Left ventricle myocardium superior (tissue), 1 donor: Measurements from ENCODE around the gene TMOD1. TPM values are rescaled to one million over a fixed set of nuclear protein-coding genes. Genes with fewer than 3 reads are reported as not detected.
A peak's percentile ranks its signal among the peaks of the same experiment; 100 is the strongest.
"Not testable (repeated sequence)": the region's sequence is repeated elsewhere in the genome, so short reads cannot be mapped to it uniquely, and the experiment has no call there.

Source experiments
- ATAC-seq: fragments of 200-7000 bp; cut with Tn5 transposase; one replicate; pipeline ENCODE4 v1.9.1; 2020; ENCODE audit warnings: mild to moderate bottlenecking, moderate library complexity
- DNase-seq: peaks from one replicate; pipeline ENCODE4 v3.0.0-alpha.2; 2020
- intact Hi-C: fragments of 100-400 bp; cut with micrococcal nuclease; formaldehyde crosslinking; loops from one replicate; pipeline ENCODE4 v1.11.0; 2022
- total RNA-seq: library from RNA; stranded (reverse); fragmentation: NEBNext Ultra II Directional; extraction: Animal tissue kit (Norgen Biotek cat#: 25700); gene quantifications from one replicate; pipeline ENCODE4 v1.2.1, GENCODE V29; 2021
- donor health status: DM: no; HTN: yes; CAD: no; lungs with severe emphysema.

TMOD1 gene
- total RNA-seq, 1 donor from 2014 or later: 205 TPM

DNA sequence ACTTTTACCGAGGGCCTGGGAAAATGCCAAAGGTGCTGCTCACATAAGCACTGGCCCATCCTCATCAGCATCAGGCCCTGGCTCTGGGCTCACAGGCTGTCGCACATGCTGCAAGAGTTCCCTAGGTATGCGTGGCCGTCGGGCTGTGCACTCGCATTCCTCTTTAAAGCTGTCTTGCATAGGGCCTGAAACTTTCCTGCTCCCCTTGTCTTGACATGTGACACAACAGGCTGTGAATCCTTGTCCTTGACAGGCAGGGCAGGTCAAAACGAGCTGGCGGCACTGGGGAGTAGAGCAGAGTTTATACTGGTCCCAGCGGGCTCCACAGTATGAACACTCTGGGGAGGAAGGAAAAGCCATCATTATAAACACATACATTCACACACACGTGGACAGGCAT is 101.0 kb downstream of the TMOD1 start:
- intact Hi-C loops: loop anchor here (5.0 kb wide), 1 partner anchor 130 kb away; no protein-coding TSS in a partner anchor
- ATAC-seq (peak; percentile 55), DNase-seq (peak; percentile 49)

DNA sequence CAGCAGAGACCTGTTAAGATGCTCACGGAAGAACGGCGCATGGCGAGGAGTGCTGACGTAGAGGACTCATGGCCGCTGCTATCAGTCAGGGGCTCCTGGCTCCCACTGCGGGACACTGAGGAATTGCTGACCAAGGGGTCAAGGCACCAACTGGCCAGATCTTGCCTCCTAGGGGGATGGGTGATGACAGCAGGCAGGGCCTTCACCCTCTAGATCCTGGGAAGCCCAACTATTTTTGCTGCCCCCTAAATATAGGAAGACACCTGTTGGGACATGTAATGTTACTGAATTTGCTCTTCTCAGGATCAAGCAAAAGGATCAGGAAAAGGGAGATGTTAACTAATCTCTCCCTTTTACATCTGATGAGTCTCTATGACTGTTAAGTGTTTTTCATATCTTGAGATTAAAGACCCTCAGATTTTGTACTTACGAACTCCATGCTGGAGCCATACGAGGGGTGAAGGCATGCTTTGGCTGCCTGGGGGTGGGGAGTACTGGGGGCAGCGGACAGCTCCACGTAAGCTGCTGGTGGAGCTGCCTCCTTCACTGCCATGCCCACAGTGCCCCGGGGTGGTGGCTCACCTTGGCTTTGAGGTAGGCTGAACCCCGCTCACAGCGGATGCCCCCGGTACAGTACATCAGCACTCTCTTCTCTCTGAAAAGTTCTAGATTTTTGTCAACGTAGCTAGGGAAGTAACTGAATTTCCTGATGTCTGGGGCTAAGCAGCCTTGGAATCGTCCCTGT is 103.6 kb downstream of the TMOD1 start:
- ATAC-seq (no peak), DNase-seq (no peak)
- intact Hi-C loops: loop anchor here (5.0 kb wide), 1 partner anchor 133 kb away; no protein-coding TSS in a partner anchor

DNA sequence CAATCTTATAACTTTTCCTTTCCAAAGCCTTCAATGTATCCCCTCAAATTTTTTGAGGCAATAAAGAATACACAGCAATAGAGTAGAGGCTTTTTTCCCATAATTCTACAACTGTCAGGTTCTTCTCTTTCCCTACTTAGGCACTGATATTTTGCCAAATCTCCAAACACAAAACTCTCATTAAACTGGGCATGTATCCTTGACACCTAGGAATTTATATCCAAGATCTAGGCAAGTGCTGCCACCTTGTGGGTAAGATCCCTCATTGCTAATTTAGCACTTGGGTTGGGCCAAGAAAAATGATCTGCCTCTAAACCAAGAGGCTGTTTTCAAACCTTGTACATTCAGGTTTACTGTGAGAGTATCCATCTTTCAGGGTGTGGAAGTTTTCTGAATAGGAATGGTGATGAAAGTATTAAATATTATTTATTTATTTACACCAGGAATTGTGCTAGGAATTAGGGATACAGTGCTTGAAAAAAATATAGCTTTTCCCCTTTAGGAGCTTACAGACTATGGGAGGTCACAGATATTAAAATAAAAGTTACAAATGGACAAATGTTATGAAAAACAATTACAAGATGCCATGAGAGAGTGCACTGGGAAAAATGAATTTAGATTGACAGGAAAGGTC is 114.1 kb downstream of the TMOD1 start:
- peak; percentile 75 for ATAC-seq
- intact Hi-C loops: loop anchor here (5.0 kb wide), 1 partner anchor 148 kb away; no protein-coding TSS in a partner anchor
- DNase-seq: no peak

DNA sequence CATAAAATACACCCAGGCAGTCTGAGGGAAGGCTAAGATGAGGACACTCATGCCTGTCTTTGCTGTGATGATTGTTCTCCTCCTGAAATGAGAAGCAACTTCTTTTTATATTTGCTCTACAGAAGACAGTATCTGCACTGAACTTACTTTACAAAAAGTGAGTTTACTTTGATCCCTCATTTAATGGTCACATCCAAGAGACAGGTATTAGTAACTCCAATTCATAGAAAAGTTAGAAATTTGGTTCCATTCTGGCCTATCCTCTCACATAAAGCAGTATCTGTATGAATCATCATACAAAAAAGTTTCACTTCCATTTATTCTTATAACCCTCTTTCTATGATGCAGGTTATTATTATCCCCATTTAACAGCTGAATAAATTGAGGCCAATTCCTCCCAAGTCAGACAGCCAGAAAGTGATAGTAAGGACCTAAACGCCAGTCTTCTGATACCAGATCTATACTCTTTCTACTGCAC is 116.5 kb downstream of the TMOD1 start:
- intact Hi-C loops: loop anchor here (5.0 kb wide), 1 partner anchor 151 kb away; no protein-coding TSS in a partner anchor
- ATAC-seq (no peak), DNase-seq (no peak)

DNA sequence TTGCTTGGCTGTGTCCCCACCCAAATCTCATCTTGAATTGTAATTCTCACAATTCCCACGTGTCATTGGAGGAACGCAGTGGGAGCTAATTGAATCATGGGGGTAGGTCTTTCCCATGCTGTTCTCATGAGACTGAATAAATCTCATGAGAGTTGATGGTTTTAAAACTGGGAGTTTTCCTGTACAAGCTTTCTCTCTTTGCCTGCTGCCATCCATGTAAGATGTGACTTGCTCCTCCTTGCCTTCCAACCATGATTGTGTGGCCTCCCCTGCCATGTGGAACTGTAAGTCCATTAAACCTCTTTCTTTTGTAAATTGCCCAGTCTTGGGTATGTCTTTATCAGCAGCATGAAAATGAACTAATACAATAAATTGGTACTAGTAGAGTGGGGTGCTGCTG is 118.6 kb downstream of the TMOD1 start:
- DNase-seq, intact Hi-C loops, ATAC-seq: not testable (repeated sequence)

DNA sequence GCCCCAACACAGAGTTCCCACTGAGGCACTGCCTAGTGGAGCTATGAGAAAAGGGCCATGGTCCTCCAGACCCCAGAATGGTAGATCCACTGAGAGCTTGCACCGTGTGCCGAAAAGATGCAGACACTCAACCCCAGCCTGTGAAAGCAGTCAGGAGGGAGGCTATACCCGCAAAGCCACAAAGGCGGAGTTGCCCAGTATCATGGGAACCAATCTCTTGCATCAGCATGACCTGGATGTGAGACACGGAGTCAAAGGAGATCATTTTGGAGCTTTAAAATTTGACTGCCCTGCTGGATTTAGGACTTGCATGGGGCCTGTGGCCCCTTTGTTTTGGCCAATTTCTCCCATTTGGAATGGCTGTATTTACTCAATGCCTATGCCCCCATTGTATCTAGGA is 121.0 kb downstream of the TMOD1 start:
- intact Hi-C loops: not testable (repeated sequence)

DNA sequence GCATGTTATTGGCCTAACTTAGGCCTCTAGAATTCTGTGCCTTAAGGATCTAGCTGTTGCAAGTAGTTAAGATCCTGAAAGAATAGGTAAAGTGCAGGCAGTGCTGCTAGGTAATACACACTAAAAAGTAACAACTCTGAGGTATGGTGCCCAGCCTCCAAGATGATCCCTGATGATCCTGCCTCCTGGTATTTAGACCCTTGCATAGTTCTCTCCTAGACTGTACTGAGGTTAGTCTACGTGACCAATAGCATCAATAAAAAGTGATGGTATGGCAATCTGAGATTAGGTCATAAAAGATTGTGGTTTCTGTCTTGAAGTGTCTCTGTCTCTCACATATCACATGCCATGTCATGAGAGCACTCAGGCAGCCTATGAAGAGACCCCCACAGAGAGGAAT is 122.5 kb downstream of the TMOD1 start:
- DNase-seq (no peak), ATAC-seq (no peak)
- intact Hi-C loops: no loop called here

More for the DNA sequence above, 121.0 kb downstream of the TMOD1 start:
- not testable (repeated sequence) for ATAC-seq, DNase-seq

DNA sequence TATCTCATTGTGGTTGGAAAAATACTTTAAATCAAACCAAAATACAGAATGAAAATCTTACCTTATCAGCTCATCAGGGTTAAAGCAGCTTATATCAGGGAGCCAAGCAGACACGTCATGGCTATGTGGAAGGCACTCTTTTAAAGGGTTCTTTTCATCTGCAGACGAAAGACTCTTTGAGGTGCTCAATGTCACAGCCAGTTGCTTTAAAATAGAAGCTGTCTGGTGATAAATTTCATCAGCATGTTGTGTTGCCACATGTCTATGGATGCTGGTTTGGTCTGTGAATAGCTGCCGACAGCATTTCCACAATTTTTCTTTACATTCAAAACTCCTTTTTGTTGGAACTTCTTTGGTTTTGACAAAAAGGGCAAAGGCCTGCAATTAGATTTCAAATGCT is 124.2 kb downstream of the TMOD1 start:
- ATAC-seq: peak; percentile 77
- intact Hi-C loops: no loop called here
- no peak for DNase-seq

DNA sequence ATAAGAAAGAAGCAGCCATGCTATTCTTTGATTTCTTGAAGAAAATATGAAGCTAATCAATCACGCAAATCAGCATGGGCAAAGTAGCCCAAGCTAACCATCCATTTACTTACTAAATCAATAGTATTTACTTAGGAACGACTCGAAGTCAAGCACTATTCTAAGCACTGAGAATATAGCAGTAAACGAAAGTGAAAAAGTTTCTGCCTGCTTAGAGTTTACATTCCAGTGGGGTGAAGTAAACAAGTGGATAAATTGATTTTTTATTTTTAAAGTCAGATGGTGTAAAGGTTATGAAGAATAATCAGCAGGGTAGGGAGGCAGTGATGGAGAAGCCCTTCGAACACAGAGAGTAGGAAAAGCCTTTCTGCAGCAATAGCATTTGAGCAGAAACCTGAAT is 126.2 kb downstream of the TMOD1 start:
- intact Hi-C loops: no loop called here
- ATAC-seq (no peak), DNase-seq (no peak)

DNA sequence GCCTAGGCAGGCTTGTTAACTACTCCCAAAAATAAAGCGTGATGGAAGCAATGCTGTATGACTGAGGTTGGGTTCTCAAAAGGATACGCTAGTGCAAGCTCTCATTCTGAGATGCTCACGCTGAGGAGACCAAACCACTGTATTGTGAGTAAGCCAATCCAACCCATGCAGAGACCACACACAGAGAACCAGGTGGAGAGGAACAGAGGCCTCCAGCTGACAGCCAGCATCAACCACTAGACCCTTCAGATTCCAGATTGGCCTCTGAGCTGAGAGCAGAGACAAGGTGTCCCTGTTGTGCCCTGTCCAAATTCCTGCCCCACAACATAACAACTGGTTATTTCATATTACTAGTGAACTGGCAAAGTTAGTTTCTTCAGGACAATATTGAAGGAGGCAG is 127.2 kb downstream of the TMOD1 start:
- intact Hi-C loops: no loop called here
- ATAC-seq: no peak
- DNase-seq: no peak

DNA sequence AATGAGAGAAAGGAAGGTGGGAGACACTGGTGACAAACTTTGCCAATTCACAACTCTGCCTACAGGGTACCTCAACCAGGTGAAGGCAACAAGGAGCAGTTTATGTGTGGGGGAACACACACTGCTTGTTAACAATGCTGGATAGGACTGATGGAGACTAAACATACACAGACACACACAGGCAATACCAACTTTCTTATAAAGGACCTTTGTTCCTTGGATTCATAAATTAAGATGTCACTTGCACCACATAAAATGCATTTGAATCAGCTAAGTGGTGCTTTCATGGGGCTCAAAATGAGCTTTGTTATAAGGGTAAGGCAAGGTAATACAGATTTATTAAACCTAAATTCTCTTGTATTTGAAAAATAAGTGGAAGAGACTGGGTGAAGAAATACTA is 127.7 kb downstream of the TMOD1 start:
- DNase-seq (no peak), ATAC-seq (no peak)
- intact Hi-C loops: no loop called here

DNA sequence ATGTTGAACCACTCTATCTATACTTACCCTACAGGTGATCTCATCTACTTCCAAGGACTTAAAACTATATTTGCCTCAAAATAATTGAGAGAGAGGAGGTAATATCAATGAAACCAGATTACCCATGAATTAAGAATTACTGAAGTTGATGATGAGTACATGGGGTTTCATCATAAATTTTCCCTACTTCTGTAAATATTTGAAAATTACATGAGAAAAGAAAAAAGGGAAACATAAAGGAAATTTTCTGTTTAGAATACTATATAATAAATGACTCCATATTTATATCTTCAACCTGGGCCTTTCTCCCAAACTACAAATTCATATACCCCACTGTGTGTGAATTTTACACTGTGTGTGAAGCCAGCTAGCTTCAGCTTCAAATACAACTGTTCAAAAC is 129.1 kb downstream of the TMOD1 start:
- no peak for ATAC-seq
- DNase-seq: no peak
- intact Hi-C loops: loop anchor here (10.0 kb wide), 1 partner anchor 64 kb away; the partner anchor contains the start of gene XPA

DNA sequence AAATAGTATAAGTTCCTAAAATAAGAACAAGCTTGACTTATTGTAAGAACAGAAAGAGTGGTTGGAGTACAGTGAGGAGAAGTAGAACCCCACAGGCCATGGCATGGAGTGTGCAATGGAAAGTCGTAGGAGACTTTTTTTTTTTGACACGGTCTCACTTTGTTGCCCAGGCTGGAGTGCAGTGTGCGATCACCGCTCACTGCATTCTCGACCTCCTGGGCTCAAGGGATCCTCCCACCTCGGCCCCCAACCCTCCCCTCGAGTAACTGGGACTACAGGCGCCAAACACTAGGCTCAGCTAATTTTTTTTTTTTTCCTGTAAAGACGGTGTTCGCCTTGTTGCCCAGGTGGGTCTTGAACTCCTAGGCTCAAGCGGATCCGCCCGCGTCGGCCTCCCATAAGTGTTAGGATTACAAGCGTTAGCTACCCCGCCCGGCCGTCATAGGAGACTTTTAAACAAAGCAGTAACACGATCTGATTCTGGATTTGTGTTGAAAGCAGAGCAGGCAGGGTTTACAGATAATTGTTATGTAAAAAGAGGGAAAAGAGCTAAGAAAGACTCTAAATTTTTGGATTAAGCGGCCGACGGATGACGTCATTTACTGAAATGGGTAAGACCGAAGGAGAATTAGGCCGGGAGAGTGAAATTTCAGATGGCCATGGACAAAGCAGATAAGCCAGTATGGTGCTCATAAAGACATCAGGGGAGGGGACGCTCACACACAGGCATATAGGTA is 130.9 kb downstream of the TMOD1 start:
- ATAC-seq (peak; percentile 15), DNase-seq (peak; percentile 69)
- intact Hi-C loops: loop anchor here (10.0 kb wide), 1 partner anchor 62 kb away; the partner anchor contains the start of gene XPA

DNA sequence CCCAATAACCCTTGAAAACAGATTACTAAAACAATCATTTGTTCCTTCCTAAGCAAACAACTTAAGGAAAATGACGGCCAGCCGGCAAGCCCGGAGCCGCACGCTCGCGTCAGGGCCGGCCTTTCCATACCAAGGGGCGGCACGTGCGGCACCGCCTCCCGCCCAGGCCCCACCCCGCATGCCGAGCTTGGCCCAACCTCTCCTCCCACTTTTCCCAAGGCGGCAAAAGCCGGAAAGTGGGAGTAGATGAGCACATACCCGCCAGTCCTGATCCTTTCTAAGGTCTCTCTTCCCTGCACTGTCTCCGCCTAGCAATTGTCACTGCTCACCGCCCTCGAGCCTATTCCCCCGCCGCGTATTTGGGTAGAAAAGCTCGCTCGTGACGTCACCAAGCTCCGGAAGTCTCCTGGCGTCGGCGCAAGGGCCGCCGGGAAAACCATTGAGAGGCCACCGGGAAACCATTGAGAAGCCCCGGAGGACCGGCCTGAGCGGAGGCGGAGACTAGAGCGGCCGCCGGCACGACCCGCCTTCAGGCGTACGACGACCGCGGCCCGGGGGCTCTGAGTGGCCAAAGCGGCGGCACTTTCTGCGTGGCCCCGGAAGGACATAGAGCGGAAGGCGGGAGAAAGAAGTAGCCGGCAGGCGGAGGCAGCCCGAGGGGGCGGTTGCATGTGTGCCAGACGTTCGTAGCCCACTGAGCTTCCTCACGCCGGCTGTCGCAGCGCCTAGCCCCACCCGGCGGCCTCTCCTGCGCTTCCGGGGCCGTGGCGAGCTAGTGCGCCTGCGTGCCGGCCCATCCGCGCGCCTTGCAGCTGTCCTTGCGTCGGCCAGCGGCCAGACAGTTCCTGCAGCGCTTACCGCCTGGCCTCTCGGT is 131.8 kb downstream of the TMOD1 start, which contains the start of the genes NCBP1 and TSTD2:
NCBP1 (plus strand) TSS at position 837 of the 874 bp plus-strand sequence. CDS start 61 bp downstream, outside the sequence.
TSTD2 (minus strand) TSS at position 384 of the 874 bp plus-strand sequence. CDS start 5,806 bp downstream, outside the sequence.
- DNase-seq (peak; percentile 99), ATAC-seq (peak; percentile 93)
- intact Hi-C loops: loop anchor here (10.0 kb wide), 1 partner anchor 62 kb away; the partner anchor contains the start of gene XPA

DNA sequence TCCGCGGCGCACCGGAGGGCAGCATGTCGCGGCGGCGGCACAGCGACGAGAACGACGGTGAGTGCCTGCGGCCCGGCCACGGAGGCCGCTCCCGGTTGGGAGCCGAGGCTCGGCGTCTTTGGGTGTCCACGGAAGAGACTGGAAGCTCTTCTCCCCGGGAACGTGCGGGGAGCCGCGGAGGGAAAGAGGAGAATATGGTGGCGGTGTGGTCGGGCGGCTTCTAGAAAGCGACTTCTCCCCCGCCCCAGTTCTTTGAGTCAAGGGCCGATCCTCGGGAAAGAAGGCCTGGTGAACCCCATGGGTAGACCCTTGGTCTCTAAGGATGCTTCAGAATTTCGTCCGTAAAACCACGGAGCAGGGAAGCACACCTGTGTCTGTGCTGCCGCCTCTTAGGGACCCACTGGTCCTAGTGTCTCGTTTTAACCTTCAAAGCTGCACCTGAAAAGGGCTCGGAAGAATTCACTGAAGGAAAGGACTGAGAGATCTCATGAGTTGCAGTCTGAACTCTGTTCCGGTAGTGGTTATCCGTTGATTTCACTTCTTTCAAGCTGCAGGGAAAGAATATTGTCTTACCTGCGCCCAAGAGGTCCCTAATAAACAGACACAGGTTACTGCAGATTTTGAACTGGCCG is 132.5 kb downstream of the TMOD1 start:
- ATAC-seq (peak; percentile 4), DNase-seq (no peak)
- intact Hi-C loops: loop anchor here (10.0 kb wide), 1 partner anchor 61 kb away; the partner anchor contains the start of gene XPA

DNA sequence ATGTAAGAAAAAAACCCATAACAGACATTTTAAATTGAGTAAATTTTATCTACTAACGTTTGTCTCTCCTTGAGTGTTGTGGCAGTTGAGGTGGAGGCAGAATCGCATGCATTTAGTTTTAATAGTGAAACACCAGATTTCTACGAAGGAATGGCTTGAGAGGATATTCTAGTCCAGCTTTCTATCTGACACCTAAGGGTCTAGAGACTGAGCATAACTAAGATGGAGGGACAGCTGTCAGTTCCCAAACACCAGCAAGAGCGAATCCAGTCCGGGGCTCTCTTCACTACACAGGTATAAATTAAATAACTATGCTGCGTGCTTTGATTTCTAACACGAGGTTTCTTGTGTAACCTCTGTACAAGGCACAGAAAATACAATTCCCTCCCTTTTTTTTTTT is 133.6 kb downstream of the TMOD1 start:
- intact Hi-C loops: loop anchor here (10.0 kb wide), 1 partner anchor 60 kb away; the partner anchor contains the start of gene XPA

DNA sequence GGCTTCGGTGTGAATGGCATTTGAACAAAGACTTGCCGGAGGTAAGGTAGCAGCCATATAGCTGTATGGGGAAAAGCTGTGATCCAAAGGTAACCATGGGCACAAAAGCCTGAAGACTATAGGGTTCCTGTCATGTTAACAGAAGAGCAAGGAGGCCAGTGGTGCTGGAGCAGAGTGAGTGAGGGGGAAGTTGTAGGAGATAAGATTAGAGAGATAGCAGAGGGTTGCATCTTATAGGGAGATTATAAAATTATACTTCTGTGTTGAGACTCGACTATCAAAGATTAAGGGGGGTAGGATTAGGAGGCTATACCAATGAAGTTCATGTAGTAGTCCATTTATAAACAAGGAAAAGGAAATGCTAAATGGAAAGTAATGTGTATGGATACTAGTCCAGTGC is 135.4 kb downstream of the TMOD1 start:
- intact Hi-C loops: loop anchor here (10.0 kb wide), 1 partner anchor 58 kb away; the partner anchor contains the start of gene XPA
- ATAC-seq (no peak), DNase-seq (no peak)

More for the DNA sequence above, 133.6 kb downstream of the TMOD1 start:
- no peak for ATAC-seq
- DNase-seq: no peak
